Measurements from ENCODE around the gene C1orf87. TPM values are rescaled to one million over a fixed set of nuclear protein-coding genes. Genes with fewer than 3 reads are reported as not detected.

Gene C1orf87
- total and polyA plus RNA-seq, 2 donors from 2014 or later: 0.38 to 0.45 TPM

- H3K27ac ChIP-seq (ENCODE audit: low read depth in 2 of 2, low read length in 2 of 2): no peak overlapping the region
- peak in 4 of 5 donors; percentile 56 to 81 (median 65) for DNase-seq
- H3K4me1 ChIP-seq (ENCODE audit: control insufficient read depth in 2 of 3, insufficient read depth in 2 of 3, low read depth in 1 of 3, low read length in 3 of 3): no peaks in the 10 kb centered on the region
- no peaks in the 10 kb centered on the region for H3K36me3 ChIP-seq (ENCODE audit: control insufficient read depth in 2 of 3, insufficient read depth in 3 of 3, low read length in 3 of 3)
- H3K4me3 ChIP-seq (ENCODE audit: low read length in 3 of 3): no peak overlapping the region
- peak; percentile 85 for TF ChIP-seq CTCF (IDR thresholded peaks at IDR 0.05; ENCODE audit: borderline replicate concordance, extremely low read depth, insufficient read depth)
- intact Hi-C loops (cut with DNase I): no loop called here
- H3K9ac ChIP-seq (ENCODE audit: low read length in 3 of 3): no peak overlapping the region
- no peaks in the 10 kb centered on the region for H3K27me3 ChIP-seq (ENCODE audit: control insufficient read depth, insufficient read depth, low read length)
- FAIRE-seq: peak; percentile 62
- H3K9me3 ChIP-seq (ENCODE audit: control insufficient read depth in 2 of 3, insufficient read depth in 1 of 3, low read length in 3 of 3): no peaks in the 10 kb centered on the region
Observed at GRCh38 chr1:59947047-59947938, 126.3 kb downstream of the C1orf87 start.

- intact Hi-C loops (cut with DNase I): no loop called here
- Histone ChIP-seq H3K36me3 (ENCODE audit: control insufficient read depth in 2 of 3, insufficient read depth in 3 of 3, low read length in 3 of 3) (no peaks in the 10 kb centered on the region), H3K9me3 (ENCODE audit: control insufficient read depth in 2 of 3, insufficient read depth in 1 of 3, low read length in 3 of 3) (no peaks in the 10 kb centered on the region), H3K27ac (ENCODE audit: low read depth in 2 of 2, low read length in 2 of 2) (no peak overlapping the region), H3K4me1 (ENCODE audit: control insufficient read depth in 2 of 3, insufficient read depth in 2 of 3, low read depth in 1 of 3, low read length in 3 of 3) (no peaks in the 10 kb centered on the region), H3K27me3 (ENCODE audit: control insufficient read depth, insufficient read depth, low read length) (no peaks in the 10 kb centered on the region), H3K4me3 (ENCODE audit: low read length in 3 of 3) (no peak overlapping the region), H3K9ac (ENCODE audit: low read length in 3 of 3) (no peak overlapping the region)
- FAIRE-seq (no peak), DNase-seq (no peak)
- no peak for TF ChIP-seq CTCF (IDR thresholded peaks at IDR 0.05; ENCODE audit: borderline replicate concordance, extremely low read depth, insufficient read depth)
Observed at GRCh38 chr1:59945790-59946189, 127.8 kb downstream of the C1orf87 start.

Other genes starting within 250 kb of the C1orf87 start
- 1.0 TPM for gene CYP2J2, start 147.0 kb downstream of the C1orf87 start, total RNA-seq
- gene CYP2J2, start 147.0 kb downstream of the C1orf87 start, polyA plus RNA-seq (ENCODE audit: insufficient read depth, low read depth, low replicate concordance): 4.6 TPM